ENCODE data around the gene TRHDE. TPM values are rescaled to one million over a fixed set of nuclear protein-coding genes. Genes with fewer than 3 reads are reported as not detected.

TRHDE gene
- total RNA-seq, 1 experiment from 2014 or later, result 0.12 TPM

DNA sequence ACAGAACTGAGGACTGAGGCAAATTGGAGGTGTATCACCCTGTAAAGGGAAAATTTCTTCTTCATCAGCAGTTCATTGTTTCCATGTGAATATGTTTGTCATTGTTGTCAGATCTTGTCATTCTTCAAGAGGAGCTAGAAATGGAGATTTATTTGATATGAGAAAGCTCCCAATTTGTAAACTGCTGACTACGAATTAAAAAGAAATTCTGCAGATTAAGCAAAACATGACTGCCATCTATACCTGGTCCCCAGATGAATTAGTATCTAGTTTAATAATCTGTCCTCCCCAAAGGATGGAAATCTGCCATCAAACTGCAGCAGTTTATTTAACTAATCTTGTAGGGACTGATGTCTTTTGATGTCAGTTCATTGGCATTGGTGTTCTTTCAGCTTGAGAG lies 162.8 kb downstream of the TRHDE start:
- DNase-seq (ENCODE audit: low spot score), result no peak

DNA sequence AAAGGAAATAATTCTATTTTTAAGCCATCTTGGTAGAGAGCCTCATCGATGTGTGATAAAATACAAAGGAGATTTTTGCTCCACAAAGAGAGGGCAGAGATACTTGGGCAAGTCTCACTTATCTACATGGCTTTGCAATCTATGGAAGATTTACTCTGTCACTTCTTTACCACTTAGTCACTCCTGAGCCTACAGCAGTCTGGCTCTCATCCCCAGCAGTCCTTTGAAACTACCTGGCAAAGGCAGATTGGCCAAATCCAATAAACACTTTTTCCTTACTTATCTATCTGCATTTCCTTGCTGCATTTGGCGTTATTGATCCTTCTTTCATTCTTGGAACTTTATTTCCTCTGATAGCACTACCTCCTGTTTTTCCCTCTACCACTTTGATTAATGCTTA lies 170.0 kb downstream of the TRHDE start:
- no peak for DNase-seq (ENCODE audit: low spot score)

DNA sequence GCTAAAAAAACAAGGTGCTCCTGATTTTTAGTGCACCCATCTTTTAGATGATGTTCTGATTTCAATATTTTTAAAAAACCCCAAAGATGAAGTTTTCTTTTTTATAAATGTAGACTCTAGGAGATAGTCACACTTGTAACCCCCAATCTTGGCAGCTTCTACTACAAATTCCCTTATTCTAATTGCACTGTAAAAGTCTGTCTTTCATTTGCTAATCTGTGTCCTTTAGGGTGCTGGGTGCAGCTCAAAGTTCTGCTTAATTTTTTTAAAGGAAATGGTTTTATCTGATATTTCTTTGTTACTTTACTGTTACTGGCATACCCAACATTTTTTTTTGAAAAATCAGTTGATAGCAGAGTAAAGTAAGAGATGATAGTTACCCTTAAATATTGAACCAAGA lies 172.0 kb downstream of the TRHDE start:
- no peak for DNase-seq (ENCODE audit: low spot score)

DNA sequence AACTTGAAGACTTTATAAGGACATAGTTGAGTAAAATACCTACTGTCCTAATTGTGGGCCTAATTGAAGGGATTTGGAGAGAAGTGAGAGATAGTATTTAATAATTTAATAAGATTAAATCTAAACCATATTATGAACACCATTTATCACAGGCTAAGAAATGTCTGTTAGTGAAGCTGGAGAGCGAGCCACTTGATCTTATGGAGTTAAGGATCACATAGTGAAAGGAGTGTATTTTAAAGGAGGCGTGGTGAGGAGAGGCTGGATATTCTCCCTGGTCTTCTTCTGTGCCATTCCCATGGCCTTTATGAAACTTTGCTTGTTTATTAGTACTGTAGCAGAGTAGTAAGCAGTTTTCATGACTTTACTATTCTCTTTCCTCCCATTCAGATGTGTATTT lies 172.4 kb downstream of the TRHDE start:
- no peak for DNase-seq (ENCODE audit: low spot score)

DNA sequence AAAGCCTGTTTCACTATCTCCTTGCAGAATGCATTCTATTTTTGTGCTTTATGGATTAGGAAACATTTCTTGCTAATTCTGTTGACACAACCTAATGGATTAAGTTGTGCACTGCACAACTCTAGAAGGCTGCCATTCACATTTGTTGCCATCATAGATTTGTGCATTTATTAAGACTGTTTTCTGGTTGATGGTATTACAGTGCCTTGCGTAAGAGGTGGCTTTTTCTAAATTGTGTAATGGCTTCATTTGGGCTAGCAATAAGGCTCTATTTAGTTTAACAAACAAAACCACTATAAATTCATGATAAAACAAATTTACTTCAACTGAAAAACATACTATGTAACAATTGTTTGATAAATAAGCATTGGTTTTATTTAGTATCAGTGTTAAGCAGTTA lies 175.9 kb downstream of the TRHDE start:
- no peak for DNase-seq (ENCODE audit: low spot score)

DNA sequence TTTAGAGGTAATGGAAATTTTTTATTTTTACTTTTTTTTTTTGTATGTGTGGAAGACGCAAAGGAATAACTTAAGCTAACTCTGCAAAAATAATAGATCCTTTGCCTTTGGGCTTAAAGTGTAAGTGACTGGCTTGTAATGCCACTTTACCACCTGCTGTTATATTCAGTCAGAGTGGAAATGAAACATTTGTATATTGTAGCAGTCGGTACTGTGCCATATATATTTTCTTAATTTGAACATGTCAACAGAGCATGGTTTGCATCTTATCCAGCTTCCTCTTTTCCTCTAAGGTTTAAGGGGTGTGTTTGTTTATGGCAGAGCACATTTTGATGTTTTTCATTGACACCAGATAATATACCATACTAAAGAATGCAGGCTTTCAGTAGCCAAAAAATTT lies 176.6 kb downstream of the TRHDE start:
- DNase-seq (ENCODE audit: low spot score), result no peak

DNA sequence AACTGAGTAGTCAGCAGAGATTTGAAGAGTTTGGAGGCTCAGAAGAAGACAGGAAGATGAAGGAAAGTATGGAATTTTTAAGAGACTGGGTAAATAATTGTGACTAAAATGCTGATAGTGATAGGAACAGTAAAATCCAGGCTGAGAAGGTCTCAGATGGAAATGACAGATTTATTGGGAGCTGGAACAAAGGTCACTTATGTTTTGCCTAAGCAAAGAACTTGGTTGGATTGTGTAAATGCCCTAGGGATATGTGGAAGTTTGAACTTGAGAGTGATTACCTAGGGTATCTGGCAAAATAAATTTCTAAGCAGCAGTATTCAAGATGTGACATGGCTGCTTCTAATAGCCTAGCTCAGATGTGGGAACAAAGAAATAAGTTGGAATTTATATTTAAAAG lies 180.9 kb downstream of the TRHDE start:
- DNase-seq (ENCODE audit: low spot score), result no peak

DNA sequence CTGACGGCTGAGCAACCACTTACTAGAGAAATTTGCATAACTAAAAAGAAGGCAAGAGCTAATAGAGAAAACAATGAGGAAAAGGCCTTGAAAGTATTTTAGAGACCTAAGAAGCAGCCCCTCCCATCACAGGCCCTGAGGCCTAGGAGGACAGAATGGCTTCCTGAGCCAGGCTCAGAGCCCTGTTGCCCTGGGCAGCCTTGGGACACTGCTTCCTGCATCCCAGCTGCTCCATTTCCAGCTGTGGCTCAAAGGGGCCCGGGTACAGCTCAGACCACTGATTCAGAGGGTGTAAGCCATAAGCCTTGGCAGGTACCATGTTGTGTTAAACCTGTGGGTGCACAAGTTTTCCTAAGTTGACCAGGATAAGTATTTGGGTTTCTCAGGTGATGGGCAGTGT lies 181.4 kb downstream of the TRHDE start:
- DNase-seq (ENCODE audit: low spot score), result no peak

DNA sequence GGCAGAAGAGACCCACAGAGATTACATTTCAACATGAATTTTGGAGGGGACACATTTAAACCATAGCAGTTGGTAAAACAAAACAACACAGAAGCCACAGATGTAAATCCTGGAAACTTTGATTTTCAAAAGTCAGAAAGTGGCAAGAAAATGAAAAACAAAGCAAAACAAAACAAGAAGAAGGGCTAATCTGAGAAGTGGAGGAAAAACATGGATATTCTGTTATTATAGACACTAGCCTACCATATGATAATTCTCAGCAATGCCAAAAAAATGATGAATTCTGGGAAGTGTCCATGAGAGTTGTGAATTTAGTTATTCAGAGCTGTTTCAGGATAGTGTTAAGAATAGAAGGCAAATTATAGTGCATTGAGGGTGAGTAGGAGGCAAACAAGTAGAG lies 192.3 kb downstream of the TRHDE start:
- DNase-seq (ENCODE audit: low spot score), result no peak

DNA sequence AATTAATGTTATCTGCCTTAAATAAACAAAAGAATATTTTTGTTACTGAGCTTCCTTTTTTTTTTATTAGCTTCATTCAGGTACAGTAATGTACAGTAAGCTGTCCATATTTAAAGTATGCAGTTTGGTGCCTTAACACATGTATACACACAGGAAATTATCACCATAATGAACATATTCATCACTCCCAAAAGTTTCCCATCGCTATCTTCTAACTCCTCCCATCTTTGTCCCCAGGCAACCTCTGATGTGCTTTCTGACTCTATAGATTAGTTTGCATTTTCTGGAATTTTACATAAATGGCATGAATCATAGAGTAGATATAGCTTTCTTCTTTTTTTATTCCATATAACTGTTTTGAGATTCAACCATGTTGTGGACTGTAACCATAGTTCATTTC lies 193.0 kb downstream of the TRHDE start:
- DNase-seq (ENCODE audit: low spot score), result no peak

DNA sequence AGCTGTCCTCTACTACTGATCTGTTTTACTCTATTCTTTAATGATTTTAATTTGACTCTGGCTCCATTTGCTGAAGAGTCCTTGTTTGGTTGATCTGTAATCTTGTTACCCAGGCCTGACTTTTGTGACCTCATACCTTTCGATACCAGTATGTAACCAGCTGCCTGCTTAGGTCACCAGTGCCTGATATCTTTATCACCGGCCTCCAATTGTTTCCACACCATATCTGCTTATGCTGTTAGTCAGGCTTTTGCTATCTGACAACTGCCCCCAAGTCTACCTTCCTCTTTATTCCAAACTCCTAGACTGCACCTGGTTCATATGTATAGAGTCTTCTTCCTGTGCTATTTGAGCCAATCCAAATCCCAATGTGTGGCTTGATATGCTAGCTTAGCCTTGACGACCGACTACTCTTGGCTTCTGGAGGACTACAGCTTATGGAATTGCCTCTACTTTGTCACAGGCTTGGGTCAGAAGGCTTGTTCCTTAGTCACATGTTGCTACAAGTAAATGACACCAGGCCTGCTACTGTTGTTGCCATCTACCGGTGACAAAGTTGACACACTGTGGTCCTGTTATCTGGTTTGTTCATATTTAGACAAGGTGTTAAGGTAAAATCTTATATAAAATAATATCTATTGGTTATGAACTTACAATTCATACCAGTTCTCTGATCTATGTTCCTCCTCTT lies 193.9 kb downstream of the TRHDE start:
- DNase-seq (ENCODE audit: low spot score), result no peak

DNA sequence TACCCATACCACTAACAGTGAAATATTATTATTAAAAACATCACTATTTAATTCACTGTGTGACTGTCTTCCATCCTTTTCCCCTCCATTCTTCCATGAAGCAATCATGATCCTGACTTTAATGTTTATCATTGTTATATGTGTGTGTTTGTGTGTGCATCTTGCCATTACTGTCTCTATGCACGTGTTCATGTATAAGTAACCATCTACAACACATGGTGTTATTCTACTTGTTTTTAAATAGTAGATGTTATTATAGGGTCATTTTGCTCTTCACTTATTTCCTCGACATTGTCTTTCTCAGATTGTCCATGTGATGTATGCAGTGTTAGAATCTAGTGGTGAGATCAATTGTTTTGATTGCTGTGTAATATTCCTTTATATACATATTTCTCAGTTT lies 195.8 kb downstream of the TRHDE start:
- DNase-seq (ENCODE audit: low spot score), result no peak

DNA sequence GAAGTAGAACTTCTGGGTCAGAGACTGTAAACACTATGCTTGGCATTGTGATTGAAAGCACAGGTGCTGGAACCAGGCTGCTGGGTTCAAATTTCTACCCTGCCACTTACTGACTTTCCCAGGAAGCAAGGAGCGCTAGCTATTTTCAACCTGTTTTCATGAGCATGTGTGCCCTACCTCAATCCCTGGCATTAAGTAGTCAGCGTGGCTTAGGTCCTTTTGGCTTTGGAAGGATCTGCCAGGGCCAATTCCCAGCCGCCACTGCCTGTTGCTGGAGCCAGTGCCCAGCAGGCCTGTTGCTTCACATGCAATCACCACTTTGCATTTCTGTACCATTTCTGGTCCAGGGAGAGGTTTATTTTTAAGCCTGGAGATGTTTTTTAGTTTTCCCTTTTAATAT lies 196.3 kb downstream of the TRHDE start:
- DNase-seq (ENCODE audit: low spot score), result no peak

DNA sequence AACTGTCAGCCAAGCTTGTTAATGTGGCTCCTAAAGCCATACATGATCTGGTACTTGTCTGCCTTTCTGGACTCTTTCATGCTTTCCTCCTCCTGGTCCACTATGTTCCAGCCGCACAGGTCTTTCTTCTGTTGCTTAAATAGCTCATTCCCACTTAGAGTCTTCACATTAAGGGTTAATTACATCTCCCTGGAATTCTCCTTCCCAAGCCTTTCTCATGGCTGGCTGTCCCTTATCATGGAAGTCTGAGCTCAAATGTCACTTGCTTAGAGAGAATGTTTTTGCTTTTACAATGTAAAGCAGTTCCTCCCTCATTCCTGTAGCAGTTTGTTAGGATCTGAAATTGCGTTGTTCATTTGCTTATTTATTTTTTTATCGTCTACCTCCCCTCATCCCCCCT lies 199.6 kb downstream of the TRHDE start:
- DNase-seq (ENCODE audit: low spot score), result no peak

DNA sequence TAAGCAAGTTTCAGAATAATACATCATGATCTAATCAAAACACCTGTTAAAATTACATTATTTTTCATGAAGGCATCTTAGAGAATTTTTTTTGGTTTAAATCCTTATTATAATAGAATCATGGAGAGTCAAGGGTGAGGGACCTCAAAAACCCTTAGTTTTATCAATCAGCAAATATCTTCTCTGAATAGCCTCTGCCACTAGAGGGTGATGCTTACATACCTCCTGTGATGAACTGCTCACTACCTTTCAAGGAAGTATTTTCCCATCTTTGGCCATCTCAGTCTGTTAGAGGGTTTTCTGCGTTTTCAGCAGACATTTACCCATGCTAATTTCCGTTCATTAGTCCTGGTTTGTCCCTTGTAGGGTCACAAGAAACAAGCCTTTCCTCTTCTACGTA lies 200.2 kb downstream of the TRHDE start:
- no peak for DNase-seq (ENCODE audit: low spot score)

DNA sequence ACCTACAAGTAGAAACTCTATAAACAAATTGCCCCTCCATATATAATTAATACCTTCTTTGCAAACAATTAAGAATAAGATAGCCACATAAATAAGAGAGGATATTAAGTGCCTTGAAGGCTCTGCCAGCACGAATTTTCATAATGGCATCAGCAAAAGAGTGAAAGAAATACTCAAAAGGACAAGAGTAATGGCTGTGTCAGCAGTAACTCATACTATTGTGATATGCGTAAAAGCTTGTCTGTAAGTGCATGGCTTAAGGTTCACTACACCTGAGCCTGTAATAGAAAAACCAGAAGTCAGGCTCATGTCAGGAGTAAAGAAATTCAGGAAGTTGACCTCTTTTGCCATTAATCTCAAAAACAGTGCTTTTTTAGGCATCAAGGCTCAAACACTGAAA lies 204.1 kb downstream of the TRHDE start:
- no peak for DNase-seq (ENCODE audit: low spot score)

DNA sequence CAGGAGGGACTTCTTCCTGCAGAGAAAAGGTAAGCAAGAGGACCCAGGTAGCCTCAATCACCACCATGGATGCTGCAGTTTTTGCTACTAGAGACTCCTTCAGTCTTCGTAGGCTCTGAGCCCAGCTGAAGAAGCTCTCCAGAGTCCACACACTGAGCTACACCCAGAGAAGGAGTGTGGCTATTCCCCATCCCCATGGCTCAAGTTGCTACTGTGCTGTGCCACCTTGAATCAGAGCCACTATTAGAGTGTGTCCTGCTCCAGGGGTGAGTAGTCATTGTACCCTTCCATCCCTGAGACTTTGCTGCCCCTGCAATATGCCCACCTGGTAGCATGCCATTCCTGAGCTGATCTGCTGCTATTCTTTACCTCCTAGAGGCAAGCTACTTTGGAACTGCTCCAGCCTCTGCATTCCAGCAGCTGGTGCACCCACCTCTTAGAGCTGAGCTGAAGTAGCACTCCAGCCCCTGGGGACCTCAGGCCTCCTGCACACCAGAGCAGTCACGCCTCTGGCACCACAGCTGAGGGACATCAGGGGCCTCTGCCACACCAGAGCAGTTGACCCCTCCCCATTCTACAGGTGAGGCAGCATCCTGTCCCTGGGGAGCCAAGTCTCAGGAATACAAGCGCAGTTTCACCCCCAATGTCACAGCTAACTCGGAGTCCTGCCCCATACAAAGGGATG lies 213.0 kb downstream of the TRHDE start:
- DNase-seq (ENCODE audit: low spot score), result no peak

DNA sequence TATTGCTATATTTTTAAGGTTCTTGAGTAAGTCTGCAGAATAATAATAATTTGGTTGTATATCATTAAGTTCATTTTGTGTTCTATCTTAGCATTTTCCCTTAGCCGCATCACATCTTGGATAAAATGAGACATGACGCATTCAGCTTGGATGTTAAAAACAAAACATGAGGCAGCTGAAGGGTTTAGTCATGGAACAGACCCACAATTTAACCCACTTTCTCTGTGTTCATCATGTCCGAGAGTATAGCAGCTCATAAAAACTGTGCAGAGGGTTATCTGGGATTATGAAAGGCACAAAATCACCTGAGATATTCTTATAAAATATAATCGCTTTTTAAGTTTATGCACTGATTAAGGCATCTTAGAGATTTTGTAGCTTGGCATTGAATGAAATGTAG lies 219.3 kb downstream of the TRHDE start:
- DNase-seq (ENCODE audit: low spot score), result no peak

DNA sequence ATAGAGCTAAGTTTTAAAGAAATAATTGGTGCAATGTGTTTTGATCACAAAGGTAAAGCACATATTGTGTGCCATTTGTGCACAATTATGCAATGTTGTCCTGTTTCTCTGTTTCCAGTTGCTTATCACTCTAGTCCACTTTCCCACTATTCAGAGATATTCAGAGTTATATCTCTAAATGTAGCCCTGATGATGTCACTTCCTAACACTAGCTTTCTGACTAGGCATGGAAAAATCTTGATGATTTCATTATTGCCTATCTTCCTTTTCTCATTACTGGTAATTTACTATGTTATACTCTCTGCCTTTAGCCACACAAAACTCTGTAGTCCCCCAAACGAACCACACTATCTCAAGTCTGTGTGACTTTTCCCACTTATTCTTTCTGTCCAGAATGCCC lies 221.2 kb downstream of the TRHDE start:
- peak; percentile 2 for DNase-seq (ENCODE audit: low spot score)

DNA sequence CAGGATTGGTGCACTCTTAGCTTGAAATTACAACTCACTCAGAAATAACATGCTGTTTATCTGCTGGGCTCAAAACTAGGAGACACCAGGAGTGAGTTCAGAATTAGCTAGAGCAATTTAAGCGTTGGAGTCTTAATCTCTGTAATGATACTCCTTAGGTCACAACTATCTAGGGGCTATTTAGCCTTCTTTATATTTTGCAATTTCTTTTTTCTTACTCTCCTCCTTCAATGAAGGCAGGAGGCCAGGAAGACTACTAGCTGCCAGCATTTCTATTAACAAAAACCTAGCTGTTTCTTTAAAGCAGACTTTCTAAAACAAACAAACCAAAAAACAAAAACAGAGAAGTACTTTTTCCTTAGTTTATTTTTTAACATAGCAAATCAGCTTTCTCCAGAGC lies 226.2 kb downstream of the TRHDE start:
- no peak for DNase-seq (ENCODE audit: low spot score)

DNA sequence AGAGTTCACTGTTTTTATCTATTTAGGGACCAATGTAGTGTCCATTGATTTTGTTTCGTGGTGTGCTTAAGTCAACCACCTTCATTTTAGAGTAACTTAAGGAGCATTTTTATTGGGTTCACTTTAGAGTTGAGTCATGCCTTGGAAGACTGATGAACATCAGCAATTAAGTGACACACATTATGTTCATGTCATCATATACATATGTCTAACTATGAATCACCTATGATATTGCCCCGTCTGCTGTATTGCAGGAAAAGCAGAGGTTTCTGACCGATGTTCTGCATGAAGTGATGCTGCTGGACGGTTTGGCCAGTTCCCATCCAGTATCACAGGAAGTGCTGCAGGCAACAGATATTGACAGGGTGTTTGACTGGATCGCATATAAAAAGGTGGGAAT lies 227.1 kb downstream of the TRHDE start:
- no peak for DNase-seq (ENCODE audit: low spot score)

DNA sequence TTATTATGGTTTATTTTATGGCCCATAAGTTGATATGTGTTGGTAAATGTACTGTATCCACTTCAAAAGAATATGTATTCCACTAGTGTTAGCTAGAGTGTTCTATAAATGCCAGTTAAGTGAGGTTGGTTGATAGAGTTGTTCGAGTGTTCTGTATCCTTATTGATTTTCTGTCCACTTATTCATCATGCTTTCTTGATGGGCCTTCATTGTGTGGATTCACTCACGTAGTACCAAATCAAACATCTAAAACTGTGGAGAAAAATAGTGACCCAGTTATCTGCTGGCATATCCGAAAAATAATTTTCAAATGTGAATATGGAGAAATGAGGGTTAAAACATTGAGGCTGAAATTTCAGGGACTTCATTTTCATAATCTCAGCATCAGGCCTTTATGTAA lies 230.4 kb downstream of the TRHDE start:
- DNase-seq (ENCODE audit: low spot score), result no peak

DNA sequence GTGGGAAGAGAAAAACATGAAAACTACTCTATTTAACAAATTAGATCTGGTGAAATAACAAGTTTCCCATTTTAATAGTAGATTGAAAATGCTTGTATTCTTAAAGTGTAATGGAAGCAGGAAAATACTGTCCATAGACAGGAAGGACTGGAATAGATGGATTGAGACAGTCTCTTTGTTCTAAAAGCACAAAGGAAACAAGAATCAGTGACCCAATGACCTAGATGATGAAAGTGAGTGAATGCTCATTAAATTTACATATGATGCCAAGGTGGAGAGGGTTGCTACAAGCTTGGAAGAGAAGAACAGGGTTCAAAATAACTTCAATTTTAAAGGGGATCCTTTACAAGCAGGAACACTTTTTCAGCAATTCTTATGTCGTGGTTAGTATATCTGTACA lies 233.1 kb downstream of the TRHDE start:
- no peak for DNase-seq (ENCODE audit: low spot score)

DNA sequence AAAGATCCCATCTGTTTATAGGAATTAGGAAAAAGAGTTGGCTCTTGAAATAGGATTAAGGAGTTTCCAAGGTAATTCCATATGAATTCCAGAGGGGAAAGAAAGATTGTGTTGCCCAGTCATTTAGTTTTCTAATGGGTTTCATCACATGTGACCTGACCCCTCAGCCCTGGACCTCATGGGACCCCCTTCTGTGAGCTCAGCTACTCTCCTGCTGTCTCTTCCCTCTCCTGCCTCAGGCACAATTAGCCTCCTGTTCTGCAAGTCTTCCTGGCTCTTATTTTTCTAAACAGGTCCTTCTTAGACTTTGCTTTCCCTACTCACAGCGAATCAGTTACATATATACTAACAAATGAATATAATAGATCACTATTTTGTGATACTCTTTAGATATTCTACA lies 237.7 kb downstream of the TRHDE start:
- DNase-seq (ENCODE audit: low spot score), result no peak
